ENCODE results near the gene PPFIBP2. TPM values are rescaled to one million over a fixed set of nuclear protein-coding genes. Genes with fewer than 3 reads are reported as not detected.

Gene PPFIBP2
- total RNA-seq, 1 donor from 2014 or later = 24.1 TPM

DNA sequence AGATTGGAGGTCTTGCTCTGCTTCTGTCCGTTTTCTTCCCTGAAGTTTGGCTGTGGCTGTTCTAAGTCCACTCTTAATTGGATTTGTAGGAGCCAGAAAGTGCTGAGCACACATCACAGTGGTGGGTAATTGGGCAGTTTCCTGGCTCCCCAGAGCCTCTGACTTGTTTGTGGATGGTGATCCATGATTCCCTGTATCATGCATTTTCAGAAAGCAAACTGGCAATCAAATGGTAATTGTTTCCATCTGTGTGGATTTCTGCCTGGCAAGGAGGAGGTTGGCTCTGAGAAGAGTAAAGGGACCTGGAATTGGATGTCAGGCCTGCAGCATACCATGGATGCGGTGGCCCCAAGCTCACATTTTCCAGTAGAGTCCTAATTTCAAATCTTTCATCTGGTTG lies 49.5 kb downstream of the PPFIBP2 start:
- Histone ChIP-seq H3K4me1 (no peaks in the 10 kb centered on the region), H3K36me3 (no peaks in the 10 kb centered on the region), H3K9me3 (no peaks in the 10 kb centered on the region), H3K27ac (no peak overlapping the region), H3K27me3 (ENCODE audit: low read depth) (no peaks in the 10 kb centered on the region), H3K4me3 (no peak overlapping the region)
- TF ChIP-seq, protein P1, sequence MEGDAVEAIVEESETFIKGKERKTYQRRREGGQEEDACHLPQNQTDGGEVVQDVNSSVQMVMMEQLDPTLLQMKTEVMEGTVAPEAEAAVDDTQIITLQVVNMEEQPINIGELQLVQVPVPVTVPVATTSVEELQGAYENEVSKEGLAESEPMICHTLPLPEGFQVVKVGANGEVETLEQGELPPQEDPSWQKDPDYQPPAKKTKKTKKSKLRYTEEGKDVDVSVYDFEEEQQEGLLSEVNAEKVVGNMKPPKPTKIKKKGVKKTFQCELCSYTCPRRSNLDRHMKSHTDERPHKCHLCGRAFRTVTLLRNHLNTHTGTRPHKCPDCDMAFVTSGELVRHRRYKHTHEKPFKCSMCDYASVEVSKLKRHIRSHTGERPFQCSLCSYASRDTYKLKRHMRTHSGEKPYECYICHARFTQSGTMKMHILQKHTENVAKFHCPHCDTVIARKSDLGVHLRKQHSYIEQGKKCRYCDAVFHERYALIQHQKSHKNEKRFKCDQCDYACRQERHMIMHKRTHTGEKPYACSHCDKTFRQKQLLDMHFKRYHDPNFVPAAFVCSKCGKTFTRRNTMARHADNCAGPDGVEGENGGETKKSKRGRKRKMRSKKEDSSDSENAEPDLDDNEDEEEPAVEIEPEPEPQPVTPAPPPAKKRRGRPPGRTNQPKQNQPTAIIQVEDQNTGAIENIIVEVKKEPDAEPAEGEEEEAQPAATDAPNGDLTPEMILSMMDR (IDR thresholded peaks at IDR 0.05) = no peak
- DNase-seq = no peak
- no peak for ATAC-seq
- intact Hi-C loops (cut with DNase I) = no loop called here

- Histone ChIP-seq H3K27ac (no peak overlapping the region), H3K4me3 (no peak overlapping the region), H3K4me1 (no peaks in the 10 kb centered on the region), H3K27me3 (ENCODE audit: low read depth) (no peaks in the 10 kb centered on the region), H3K36me3 (no peaks in the 10 kb centered on the region), H3K9me3 (no peaks in the 10 kb centered on the region)
- DNase-seq (no peak), ATAC-seq (no peak)
- intact Hi-C loops (cut with DNase I) = no loop called here
- TF ChIP-seq, protein P1 (IDR thresholded peaks at IDR 0.05) = no peak
Observed at GRCh38 chr11:7564803-7565202, 51.0 kb downstream of the PPFIBP2 start.

DNA sequence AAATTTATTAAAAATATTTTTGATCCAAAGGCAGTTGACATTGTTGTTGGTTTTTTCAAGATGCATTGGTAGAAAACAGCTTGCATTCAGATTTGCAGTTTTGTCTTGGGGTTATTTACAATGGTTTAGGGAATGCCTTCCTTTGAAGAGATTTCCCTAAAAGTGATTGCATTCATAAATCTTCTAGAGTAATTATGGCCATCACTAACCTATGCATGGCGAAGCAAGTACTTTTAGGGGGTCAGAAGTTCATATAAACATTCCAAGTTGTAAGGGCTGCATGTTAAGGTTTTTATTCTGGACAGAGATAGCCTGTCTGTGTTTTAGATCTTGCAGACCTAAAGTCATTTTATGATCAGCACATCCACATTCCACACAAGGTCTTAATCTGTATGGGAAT lies 53.5 kb downstream of the PPFIBP2 start:
- H3K27ac ChIP-seq = no peak overlapping the region
- H3K4me1 ChIP-seq = peaks cover 12% of the 10 kb centered on the region
- intact Hi-C loops (cut with DNase I) = no loop called here
- no peaks in the 10 kb centered on the region for H3K36me3 ChIP-seq
- H3K4me3 ChIP-seq = no peak overlapping the region
- H3K9me3 ChIP-seq = no peaks in the 10 kb centered on the region
- no peaks in the 10 kb centered on the region for H3K27me3 ChIP-seq (ENCODE audit: low read depth)
- DNase-seq = no peak
- no peak for ATAC-seq
- TF ChIP-seq, protein P1 (IDR thresholded peaks at IDR 0.05) = no peak

GRCh38 chr11:7569044-7569443 lies 55.2 kb downstream of the PPFIBP2 start:
- Histone ChIP-seq H3K27ac (no peak overlapping the region), H3K4me3 (no peak overlapping the region), H3K4me1 (peaks cover 26% of the 10 kb centered on the region), H3K36me3 (no peaks in the 10 kb centered on the region), H3K27me3 (ENCODE audit: low read depth) (no peaks in the 10 kb centered on the region), H3K9me3 (no peaks in the 10 kb centered on the region)
- ATAC-seq (no peak), DNase-seq (no peak)
- intact Hi-C loops (cut with DNase I) = no loop called here
- TF ChIP-seq, protein P1 (IDR thresholded peaks at IDR 0.05) = no peak

DNA sequence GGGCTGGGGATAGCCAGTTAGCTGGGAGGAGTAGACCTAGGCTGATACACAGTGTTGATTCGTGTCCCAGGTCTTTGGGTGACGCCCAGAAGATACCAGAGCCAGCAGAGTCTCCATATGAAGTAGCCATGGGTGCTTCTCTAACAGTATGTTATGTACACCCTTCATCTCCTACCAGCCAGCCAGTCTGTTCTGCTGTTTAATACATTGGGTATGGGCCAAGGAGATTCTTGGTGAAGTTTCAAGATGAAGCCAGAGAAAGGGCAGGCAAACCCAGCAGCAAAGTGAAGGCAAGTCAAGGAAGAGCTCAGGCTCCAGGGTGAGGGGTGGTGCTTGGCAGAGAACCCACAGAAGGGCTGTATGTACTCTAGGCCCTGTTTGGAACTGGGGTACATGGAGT lies 56.4 kb downstream of the PPFIBP2 start:
- ATAC-seq (no peak), DNase-seq (no peak)
- intact Hi-C loops (cut with DNase I) = no loop called here
- TF ChIP-seq, protein P1 (IDR thresholded peaks at IDR 0.05) = no peak
- no peak overlapping the region for H3K27ac ChIP-seq
- H3K4me3 ChIP-seq = no peak overlapping the region
- H3K9me3 ChIP-seq = no peaks in the 10 kb centered on the region
- no peaks in the 10 kb centered on the region for H3K36me3 ChIP-seq
- peaks cover 37% of the 10 kb centered on the region for H3K4me1 ChIP-seq
- no peaks in the 10 kb centered on the region for H3K27me3 ChIP-seq (ENCODE audit: low read depth)
